GM12891 (cell line): Measurements from ENCODE around the gene MTCH2. TPM values are rescaled to one million over a fixed set of nuclear protein-coding genes. Genes with fewer than 3 reads are reported as not detected.
"Not testable (repeated sequence)": the region's sequence is repeated elsewhere in the genome, so short reads cannot be mapped to it uniquely, and the experiment has no call there.

Source experiments
- DNase-seq: peaks from one replicate; pipeline ENCODE4 v3.0.0; 2011; ENCODE audit warnings: low spot score; ENCODE audit not compliant: insufficient read length
- FAIRE-seq: peaks from 2 replicates; lab custom pipeline; 2011; peaks lifted over from hg19 to GRCh38; lab: Jason Lieb, UNC
- PAX5 ChIP-seq: IDR thresholded peaks from 2 replicates; pipeline ENCODE4 v1.6.1; 2011; ENCODE audit warnings: low read length, moderate library complexity, mild to moderate bottlenecking; ENCODE audit not compliant: insufficient read depth, severe bottlenecking
- POLR2A ChIP-seq: IDR thresholded peaks from 2 replicates; pipeline ENCODE4 v1.6.1; 2011; ENCODE audit warnings: low read depth, low read length, control low read depth
- POLR2AphosphoS5 ChIP-seq: IDR thresholded peaks from 2 replicates; pipeline ENCODE4 v1.6.1; 2011; ENCODE audit warnings: low read depth, low read length, control low read depth
- POU2F2 ChIP-seq: IDR thresholded peaks from 2 replicates; pipeline ENCODE4 v1.6.1; 2011; ENCODE audit warnings: low read depth, mild to moderate bottlenecking, control low read depth, low read length, moderate library complexity
- SPI1 ChIP-seq: IDR thresholded peaks from 2 replicates; pipeline ENCODE4 v1.6.1; 2011; ENCODE audit warnings: low read depth, low read length, control low read depth
- TAF1 ChIP-seq: IDR thresholded peaks from 2 replicates; pipeline ENCODE4 v1.6.1; 2011; ENCODE audit warnings: low read depth, low read length, control low read depth
- polyA plus RNA-seq: library from polyadenylated mRNA; unstranded; fragments of >200 nt; gene quantifications from one replicate; pipeline ENCODE4 v1.2.1, GENCODE V29; 2012; ENCODE audit warnings: low read depth, missing spikeins, inconsistent platforms; ENCODE audit not compliant: missing spikeins

MTCH2 gene
- 104 TPM for polyA plus RNA-seq

DNA sequence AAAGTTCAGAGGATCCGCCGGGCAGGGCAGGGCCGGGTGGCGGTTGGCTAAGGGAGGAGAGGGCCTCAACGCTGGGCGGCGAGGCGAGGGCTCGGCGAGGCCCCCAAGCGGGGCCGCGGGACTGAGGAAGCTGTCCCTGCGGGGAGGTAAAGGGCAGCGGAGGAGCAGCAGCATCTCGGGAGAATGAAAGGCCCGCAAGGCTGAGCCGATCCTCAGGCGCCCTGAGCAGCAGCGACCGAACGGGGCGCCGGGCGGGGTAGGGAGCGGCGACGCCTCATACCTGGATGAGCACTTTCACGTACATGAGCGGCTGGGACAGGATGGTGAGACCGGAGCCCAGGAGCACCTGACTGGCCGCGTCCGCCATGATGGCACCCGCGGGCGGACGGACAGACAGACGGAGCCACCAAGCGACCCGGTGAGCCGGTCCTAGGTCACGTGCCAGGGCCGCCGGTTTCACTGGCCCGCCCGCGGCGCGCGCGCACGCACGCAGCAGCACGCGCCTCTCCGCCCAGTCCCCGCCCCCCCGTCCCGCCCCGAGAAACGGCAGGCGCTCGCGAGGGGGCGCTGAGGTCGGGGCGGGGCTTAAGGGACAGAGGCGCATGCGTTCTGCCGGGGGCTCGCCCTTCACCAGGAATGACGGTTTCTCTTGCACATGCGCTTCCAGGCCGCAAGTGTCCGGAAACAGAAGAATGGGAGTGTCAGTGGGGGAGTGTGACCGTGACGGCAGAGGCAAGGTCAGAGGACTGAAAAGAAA lies at the start of gene MTCH2:
Gene MTCH2, minus strand, starts transcription at position 461 of the 757 bp plus-strand sequence. Its CDS starts 94 bp downstream, at position 367.
- peak; percentile 88 for DNase-seq
- TF ChIP-seq TAF1 (peak; percentile 91), POLR2A (peak; percentile 89), POLR2AphosphoS5 (peak; percentile 91), PAX5 (peak; percentile 73), SPI1 (no peak)
- peak; percentile 97 for FAIRE-seq

GRCh38 chr11:47691979-47692378 lies 49.6 kb upstream of the MTCH2 start:
- DNase-seq (no peak), FAIRE-seq (no peak)
- TF ChIP-seq POLR2A (no peak), SPI1 (no peak)

DNA sequence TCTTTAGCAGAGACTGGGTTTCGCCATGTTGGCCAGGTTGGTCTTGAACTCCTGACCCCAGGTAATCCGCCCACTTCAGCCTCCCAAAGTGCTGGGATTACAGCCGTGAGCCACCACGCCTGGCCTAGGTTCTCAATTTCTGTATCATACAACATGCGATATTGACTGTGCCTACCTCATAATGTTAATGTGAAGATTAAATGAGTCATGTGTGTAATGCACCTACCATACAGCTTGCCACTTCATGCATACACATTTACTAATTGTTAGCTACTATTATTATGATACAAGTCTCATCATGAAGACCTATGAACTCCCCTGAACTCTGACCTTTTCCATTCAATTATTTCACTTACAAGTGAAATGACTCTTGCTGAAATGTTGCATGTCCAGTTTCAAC lies 47.1 kb upstream of the MTCH2 start:
- TF ChIP-seq POLR2AphosphoS5 (no peak), POLR2A (no peak), POU2F2 (no peak), PAX5 (no peak), TAF1 (no peak), SPI1 (no peak)
- no peak for FAIRE-seq
- no peak for DNase-seq

DNA sequence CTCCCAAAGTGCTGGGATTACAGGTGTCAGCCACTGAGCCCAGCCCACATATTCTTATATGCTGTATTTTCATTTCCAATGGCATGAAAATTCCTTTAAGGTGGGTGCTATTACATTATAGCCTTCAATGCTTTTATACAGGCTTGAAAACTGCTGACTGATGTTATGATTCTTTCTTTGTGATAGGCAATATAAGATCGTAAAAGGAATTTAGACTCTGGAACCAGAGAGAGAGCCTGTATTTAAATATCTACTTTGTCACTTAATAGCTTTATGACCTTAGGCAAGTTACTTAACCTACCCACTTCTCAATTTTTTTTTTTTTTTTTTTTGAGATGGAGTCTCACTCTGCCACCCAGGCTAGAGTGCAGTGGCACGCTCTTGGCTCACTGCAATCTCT lies 46.6 kb upstream of the MTCH2 start:
- DNase-seq (no peak), FAIRE-seq (no peak)
- TF ChIP-seq POU2F2 (no peak), PAX5 (no peak)

GRCh38 chr11:47688111-47688510 lies 45.8 kb upstream of the MTCH2 start:
- DNase-seq, result no peak
- TF ChIP-seq PAX5, result no peak
- TF ChIP-seq POLR2A, result no peak
- no peak for TF ChIP-seq POU2F2
- no peak for TF ChIP-seq SPI1
- no peak for TF ChIP-seq TAF1
- no peak for TF ChIP-seq POLR2AphosphoS5
- FAIRE-seq, result no peak

- not testable (repeated sequence) for FAIRE-seq
Measured at GRCh38 chr11:47686704-47687103, 44.3 kb upstream of the MTCH2 start.

GRCh38 chr11:47686151-47686550 lies 43.8 kb upstream of the MTCH2 start:
- FAIRE-seq, result no peak

More at GRCh38 chr11:47686704-47687103, 44.3 kb upstream of the MTCH2 start:
- not testable (repeated sequence) for DNase-seq

GRCh38 chr11:47675851-47676250 lies 33.5 kb upstream of the MTCH2 start:
- TF ChIP-seq SPI1 (no peak), POU2F2 (no peak), PAX5 (no peak), POLR2A (no peak), POLR2AphosphoS5 (no peak), TAF1 (no peak)
- no peak for FAIRE-seq
- DNase-seq, result no peak

More at GRCh38 chr11:47686151-47686550, 43.8 kb upstream of the MTCH2 start:
- TF ChIP-seq POLR2A (no peak), POLR2AphosphoS5 (no peak), POU2F2 (no peak), TAF1 (no peak), SPI1 (no peak), PAX5 (no peak)
- no peak for DNase-seq

DNA sequence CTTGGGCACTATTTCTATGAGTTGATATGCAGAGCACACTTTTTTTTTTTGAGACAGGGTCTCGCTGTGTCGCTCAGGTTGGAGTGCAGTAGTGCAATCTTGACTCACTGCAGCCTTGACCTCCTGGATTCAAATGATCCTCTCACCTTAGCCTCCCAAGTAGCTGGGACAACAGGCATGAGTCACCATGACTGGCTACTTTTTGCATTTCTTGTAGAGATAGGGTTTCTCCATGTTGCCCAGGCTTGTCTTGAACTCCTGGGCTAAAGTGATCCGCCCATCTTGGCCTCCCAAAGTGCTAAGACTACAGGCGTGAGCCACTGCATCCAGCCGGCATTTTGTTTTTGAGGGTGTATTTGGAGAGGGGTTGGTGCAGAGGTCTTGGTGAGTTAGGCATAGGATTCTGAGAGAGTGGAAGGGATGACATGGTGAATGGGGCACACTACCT lies 29.9 kb upstream of the MTCH2 start:
- DNase-seq, result no peak
- FAIRE-seq, result no peak
- TF ChIP-seq TAF1 (no peak), POU2F2 (no peak), PAX5 (no peak), SPI1 (no peak), POLR2A (no peak), POLR2AphosphoS5 (no peak)

DNA sequence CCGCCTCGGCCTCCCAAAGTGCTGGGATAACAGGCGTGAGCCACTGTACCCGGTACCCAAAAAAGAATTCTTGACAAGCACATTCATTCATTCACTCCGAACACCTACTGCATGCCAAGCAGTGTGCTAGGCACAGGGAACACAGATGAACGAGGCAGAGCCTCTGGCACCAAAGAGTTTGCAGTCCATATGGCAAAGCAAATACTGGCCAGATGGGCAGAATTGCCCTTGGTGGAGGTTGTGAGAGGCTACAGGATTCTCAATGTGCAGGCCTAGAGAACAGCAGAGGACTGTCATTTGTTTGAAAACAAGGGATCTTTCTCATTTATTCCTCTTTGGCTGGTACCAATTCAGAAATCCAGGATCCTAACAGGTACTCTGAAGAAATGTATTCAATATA lies 27.5 kb upstream of the MTCH2 start:
- no peak for DNase-seq
- TF ChIP-seq POLR2A, result no peak
- no peak for TF ChIP-seq PAX5
- no peak for TF ChIP-seq TAF1
- FAIRE-seq, result no peak
